ENCODE data around the gene DDI1.

Gene DDI1

DNA sequence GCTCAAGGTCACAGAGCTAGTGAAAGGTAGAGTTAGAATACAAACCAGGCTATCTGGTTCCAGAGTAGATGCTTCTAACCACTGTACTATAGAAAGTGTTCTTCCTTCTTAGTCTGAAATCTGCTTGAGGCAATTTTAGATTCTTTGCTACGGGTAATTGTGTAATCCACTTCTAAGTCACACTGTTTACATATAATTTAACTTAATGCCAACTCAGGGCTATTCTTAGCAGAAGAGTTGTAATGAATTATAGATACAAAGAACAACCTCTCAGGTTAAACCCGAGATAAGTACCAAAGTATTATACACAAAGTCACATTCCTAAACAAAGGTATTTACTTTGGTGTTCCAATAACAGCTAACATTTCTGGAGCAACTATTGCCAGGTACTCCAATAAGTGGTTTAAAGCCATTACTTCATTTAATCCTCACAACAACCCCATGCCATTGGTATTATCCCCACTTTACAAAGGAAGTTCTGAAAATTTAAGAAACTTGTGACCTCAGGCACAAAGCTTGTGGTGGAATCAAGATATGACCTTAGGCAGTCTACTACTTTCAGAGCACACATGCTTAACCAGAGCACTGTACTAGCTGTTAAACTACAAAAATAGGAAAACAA lies 31.1 kb upstream of the DDI1 start:
- TF ChIP-seq, protein P1, sequence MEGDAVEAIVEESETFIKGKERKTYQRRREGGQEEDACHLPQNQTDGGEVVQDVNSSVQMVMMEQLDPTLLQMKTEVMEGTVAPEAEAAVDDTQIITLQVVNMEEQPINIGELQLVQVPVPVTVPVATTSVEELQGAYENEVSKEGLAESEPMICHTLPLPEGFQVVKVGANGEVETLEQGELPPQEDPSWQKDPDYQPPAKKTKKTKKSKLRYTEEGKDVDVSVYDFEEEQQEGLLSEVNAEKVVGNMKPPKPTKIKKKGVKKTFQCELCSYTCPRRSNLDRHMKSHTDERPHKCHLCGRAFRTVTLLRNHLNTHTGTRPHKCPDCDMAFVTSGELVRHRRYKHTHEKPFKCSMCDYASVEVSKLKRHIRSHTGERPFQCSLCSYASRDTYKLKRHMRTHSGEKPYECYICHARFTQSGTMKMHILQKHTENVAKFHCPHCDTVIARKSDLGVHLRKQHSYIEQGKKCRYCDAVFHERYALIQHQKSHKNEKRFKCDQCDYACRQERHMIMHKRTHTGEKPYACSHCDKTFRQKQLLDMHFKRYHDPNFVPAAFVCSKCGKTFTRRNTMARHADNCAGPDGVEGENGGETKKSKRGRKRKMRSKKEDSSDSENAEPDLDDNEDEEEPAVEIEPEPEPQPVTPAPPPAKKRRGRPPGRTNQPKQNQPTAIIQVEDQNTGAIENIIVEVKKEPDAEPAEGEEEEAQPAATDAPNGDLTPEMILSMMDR (IDR thresholded peaks at IDR 0.05; ENCODE audit: control insufficient read depth, extremely low read depth, insufficient read depth) = no peak
- DNase-seq (ENCODE audit: low read depth) = no peak
- no peak overlapping the region for H3K4me3 ChIP-seq (ENCODE audit: low read depth, low read length)

DNA sequence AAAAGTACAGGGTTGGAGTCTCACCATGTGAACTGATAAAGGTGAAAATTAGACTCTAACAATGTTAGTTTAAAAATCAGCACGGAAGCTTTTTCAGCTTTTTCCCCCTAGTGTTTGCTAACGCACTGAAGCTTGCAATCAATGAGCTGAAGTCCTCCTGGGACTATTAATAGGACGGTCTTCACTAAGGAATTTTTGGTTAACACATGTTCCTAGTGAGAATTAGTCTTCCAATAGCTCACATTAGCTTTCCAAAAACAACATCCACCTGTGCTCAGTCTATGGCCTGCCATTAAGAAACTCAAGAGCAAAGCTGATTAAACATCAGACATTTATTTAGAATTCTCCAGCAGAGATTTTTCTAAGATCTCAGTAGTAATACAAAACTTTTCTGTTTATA lies 26.7 kb upstream of the DDI1 start:
- TF ChIP-seq, protein P1 (IDR thresholded peaks at IDR 0.05; ENCODE audit: control insufficient read depth, extremely low read depth, insufficient read depth) = no peak
- H3K4me3 ChIP-seq (ENCODE audit: low read depth, low read length) = no peak overlapping the region
- no peak for DNase-seq (ENCODE audit: low read depth)

DNA sequence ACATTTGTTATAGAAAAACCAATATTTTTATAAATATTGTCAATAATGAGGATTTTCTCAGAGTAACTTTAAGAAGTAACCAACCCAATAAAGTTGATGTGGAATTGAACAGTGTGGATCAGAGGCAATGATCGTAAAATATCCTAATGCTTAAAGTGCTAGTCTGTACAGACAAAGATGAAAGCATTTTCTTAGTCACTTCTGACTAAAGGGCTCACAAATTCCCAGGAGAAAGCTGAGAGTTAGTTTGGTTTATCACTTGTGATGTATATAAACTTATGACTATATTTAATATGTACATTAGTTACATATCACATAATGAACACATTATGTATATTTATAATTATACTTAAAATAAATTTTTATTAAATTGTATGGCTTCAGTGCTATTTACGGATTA lies 25.4 kb upstream of the DDI1 start:
- TF ChIP-seq, protein P1 (IDR thresholded peaks at IDR 0.05; ENCODE audit: control insufficient read depth, extremely low read depth, insufficient read depth) = no peak
- H3K4me3 ChIP-seq (ENCODE audit: low read depth, low read length) = no peak overlapping the region
- DNase-seq (ENCODE audit: low read depth) = no peak

DNA sequence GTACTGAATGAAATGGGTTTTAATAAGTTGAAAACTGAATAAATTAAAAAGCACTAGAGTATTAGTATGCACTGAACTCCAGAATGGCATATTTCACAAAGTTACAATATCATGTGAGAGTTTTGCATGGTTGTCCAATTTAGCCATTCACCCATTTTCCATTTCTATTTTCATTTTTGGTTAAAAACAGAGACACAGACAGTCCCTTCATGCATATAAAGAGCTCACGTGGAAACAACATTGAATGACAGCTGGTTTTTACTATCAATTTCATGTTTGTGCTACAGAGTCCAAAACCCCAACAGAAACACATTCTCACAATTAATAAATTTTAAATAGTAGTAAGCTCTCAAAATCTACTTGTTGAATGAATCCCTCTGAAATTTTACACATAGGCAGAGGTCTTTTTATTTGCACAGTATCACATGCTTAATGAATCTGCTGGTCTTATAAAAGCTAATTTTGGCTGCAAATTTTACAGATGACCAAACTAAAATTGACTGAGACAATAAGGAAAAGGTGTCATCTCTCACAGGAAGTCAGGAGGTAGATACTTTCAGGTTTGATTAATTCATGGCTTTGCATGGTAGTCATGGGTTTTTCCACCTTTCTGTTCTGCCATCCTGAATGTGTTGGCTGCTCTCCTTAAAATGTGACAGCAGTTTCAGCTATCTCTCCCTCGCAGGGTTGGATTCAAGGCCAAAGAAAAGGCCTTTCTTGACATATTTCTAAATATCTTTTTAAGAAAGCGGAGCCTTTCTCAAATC lies 20.6 kb upstream of the DDI1 start:
- DNase-seq (ENCODE audit: low read depth) = no peak
- no peak overlapping the region for H3K4me3 ChIP-seq (ENCODE audit: low read depth, low read length)
- TF ChIP-seq, protein P1 (IDR thresholded peaks at IDR 0.05; ENCODE audit: control insufficient read depth, extremely low read depth, insufficient read depth) = no peak

DNA sequence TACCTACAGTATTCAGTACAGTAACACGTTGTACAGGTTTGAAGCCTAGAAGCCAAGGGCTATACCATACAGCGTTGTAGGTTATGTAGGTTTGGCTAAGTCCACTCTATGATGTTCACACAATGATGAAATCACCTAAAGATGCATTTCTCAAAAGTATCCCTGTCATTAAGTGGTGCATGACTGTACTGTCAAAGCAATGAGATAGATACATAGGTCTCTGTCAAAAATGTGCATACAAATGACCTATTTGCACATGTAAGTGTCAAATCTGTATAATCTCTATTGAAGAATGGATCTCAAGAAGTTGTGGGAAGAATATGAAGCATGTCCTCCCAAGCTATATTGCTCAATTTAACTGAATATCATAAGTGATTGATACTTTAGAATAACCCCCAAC lies 11.9 kb upstream of the DDI1 start:
- no peak for DNase-seq (ENCODE audit: low read depth)
- H3K4me3 ChIP-seq (ENCODE audit: low read depth, low read length) = no peak overlapping the region
- TF ChIP-seq, protein P1 (IDR thresholded peaks at IDR 0.05; ENCODE audit: control insufficient read depth, extremely low read depth, insufficient read depth) = no peak

DNA sequence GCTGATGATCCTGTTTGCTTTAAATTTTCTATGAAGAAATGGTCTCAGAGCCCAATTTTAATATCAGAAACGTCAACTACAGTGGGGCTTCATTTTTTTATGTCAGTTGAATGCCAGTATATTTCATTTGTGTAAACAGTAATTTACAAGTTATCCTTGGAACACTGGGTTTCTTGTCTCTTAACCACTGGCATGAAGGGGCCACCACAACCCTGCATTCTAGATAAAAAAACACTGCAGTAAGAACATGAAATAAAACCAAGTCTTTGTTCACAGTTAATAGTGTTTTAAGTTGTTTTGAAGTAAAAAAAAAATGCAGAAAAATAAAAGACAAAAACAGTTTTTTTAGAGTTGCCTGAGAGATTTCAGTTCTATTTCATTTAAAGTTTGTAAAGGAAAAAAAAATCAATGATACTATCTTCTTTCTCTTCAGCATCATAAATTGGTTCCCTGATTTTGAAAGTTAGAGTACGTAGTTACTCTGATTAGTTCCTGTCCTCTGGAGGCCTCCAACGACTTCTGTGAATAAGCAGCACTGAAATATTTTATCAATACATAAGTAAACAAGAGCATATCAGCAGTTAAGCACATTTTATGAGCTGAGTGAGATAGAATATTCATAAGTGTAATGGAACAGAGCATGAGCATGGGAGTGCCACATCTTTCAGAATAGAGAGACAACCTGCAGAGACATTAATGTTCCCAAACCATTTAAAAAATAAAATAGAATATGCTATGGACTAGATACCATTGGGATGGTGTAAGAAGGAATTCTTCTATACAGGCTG lies 7.8 kb upstream of the DDI1 start:
- TF ChIP-seq, protein P1 (IDR thresholded peaks at IDR 0.05; ENCODE audit: control insufficient read depth, extremely low read depth, insufficient read depth) = no peak
- DNase-seq (ENCODE audit: low read depth) = no peak
- H3K4me3 ChIP-seq (ENCODE audit: low read depth, low read length) = no peak overlapping the region

All from LNCaP clone FGC (cell line).